H9 (cell line): ENCODE results near the gene GPR176. TPM values are rescaled to one million over a fixed set of nuclear protein-coding genes. Genes with fewer than 3 reads are reported as not detected.
A peak's percentile ranks its signal among the peaks of the same experiment; 100 is the strongest.

Experiments used
- DNase-seq: peaks from one replicate; pipeline ENCODE4 v3.0.0-alpha.2; 2017
- H2AFZ ChIP-seq: one replicate; pipeline ENCODE4 v1.6.1; 2013; ENCODE audit warnings: mild to moderate bottlenecking, low read length, control low read depth, moderate library complexity
- H2AK5ac ChIP-seq: 2 replicates; pipeline ENCODE4 v1.6.1; 2013; ENCODE audit warnings: low read length, control low read depth, mixed read lengths; ENCODE audit not compliant: insufficient read length
- H2BK120ac ChIP-seq: one replicate; pipeline ENCODE4 v1.6.1; 2013; ENCODE audit warnings: low read depth, mild to moderate bottlenecking, low read length, control low read depth, inconsistent platforms; ENCODE audit not compliant: poor library complexity, severe bottlenecking
- H2BK12ac ChIP-seq: 2 replicates; pipeline ENCODE4 v1.6.1; 2013; ENCODE audit warnings: low read length, control low read depth, mixed read lengths, low read depth; ENCODE audit not compliant: insufficient read length
- H2BK15ac ChIP-seq: 2 replicates; pipeline ENCODE4 v1.6.1; 2013; ENCODE audit warnings: low read depth, low read length, control low read depth
- H2BK20ac ChIP-seq: one replicate; pipeline ENCODE4 v1.6.1; 2013; ENCODE audit warnings: low read depth, mild to moderate bottlenecking, low read length, control low read depth, inconsistent platforms; ENCODE audit not compliant: poor library complexity, severe bottlenecking
- H2BK5ac ChIP-seq: 2 replicates; pipeline ENCODE4 v1.6.1; 2013; ENCODE audit warnings: low read length, control low read depth, mixed read lengths; ENCODE audit not compliant: insufficient read length
- H3K14ac ChIP-seq: 2 replicates; pipeline ENCODE4 v1.6.1; 2013; ENCODE audit warnings: low read length, control low read depth; ENCODE audit not compliant: insufficient read depth
- H3K18ac ChIP-seq: 2 replicates; pipeline ENCODE4 v1.6.1; 2013; ENCODE audit warnings: low read depth, mild to moderate bottlenecking, mixed read lengths, low read length, control low read depth; ENCODE audit not compliant: insufficient read length
- H3K23ac ChIP-seq: 2 replicates; pipeline ENCODE4 v1.6.1; 2013; ENCODE audit warnings: low read length, control low read depth, mixed read lengths, low read depth; ENCODE audit not compliant: insufficient read length
- H3K23me2 ChIP-seq: 2 replicates; pipeline ENCODE4 v1.6.1; 2013; ENCODE audit warnings: low read depth, mild to moderate bottlenecking, mixed read lengths, low read length, control low read depth; ENCODE audit not compliant: insufficient read length, poor library complexity, severe bottlenecking
- H3K27ac ChIP-seq: 2 replicates; pipeline ENCODE4 v1.5.1; 2013; ENCODE audit warnings: low read length, control low read depth, mixed read lengths, low read depth; ENCODE audit not compliant: insufficient read length
- H3K27me3 ChIP-seq: 2 replicates; pipeline ENCODE4 v1.6.1; 2013; ENCODE audit warnings: low read length, control low read depth, inconsistent platforms; ENCODE audit not compliant: insufficient read depth
- H3K4ac ChIP-seq: 2 replicates; pipeline ENCODE4 v1.6.1; 2013; ENCODE audit warnings: low read depth, mild to moderate bottlenecking, control low read depth, inconsistent platforms, low read length, moderate library complexity
- H3K4me1 ChIP-seq: 2 replicates; pipeline ENCODE4 v1.6.1; 2013; ENCODE audit warnings: low read length, control low read depth, inconsistent platforms; ENCODE audit not compliant: insufficient read depth
- H3K4me2 ChIP-seq: 2 replicates; pipeline ENCODE4 v1.6.1; 2013; ENCODE audit warnings: low read length, control low read depth, mixed read lengths; ENCODE audit not compliant: insufficient read length, insufficient read depth
- H3K56ac ChIP-seq: 2 replicates; pipeline ENCODE4 v1.6.1; 2013; ENCODE audit warnings: low read depth, mild to moderate bottlenecking, mixed read lengths, low read length, control low read depth; ENCODE audit not compliant: insufficient read length
- H3K79me1 ChIP-seq: 2 replicates; pipeline ENCODE4 v1.6.1; 2013; ENCODE audit warnings: low read depth, mild to moderate bottlenecking, moderate library complexity, low read length, control low read depth, inconsistent platforms; ENCODE audit not compliant: insufficient read depth, poor library complexity, severe bottlenecking
- H3K79me2 ChIP-seq: 2 replicates; pipeline ENCODE4 v1.6.1; 2013; ENCODE audit warnings: low read length, control low read depth, inconsistent platforms; ENCODE audit not compliant: insufficient read depth
- H3K9ac ChIP-seq: 2 replicates; pipeline ENCODE4 v1.6.1; 2013; ENCODE audit warnings: low read length, control low read depth, mixed read lengths; ENCODE audit not compliant: insufficient read length; ENCODE audit errors: extremely low read depth
- H3K9me3 ChIP-seq: one replicate; pipeline ENCODE4 v1.6.1; 2013; ENCODE audit warnings: low read depth, low read length, inconsistent platforms; ENCODE audit not compliant: control insufficient read depth
- H3T11ph ChIP-seq: one replicate; pipeline ENCODE4 v1.6.1; 2013; ENCODE audit warnings: mild to moderate bottlenecking, low read length, control low read depth, inconsistent platforms
- H4K20me1 ChIP-seq: one replicate; pipeline ENCODE4 v1.6.1; 2013; ENCODE audit not compliant: control insufficient read depth, insufficient read length, insufficient read depth
- H4K5ac ChIP-seq: 2 replicates; pipeline ENCODE4 v1.6.1; 2013; ENCODE audit warnings: low read depth, mild to moderate bottlenecking, mixed read lengths, low read length, control low read depth; ENCODE audit not compliant: insufficient read length
- H4K8ac ChIP-seq: replicated peaks from 2 replicates; pipeline ENCODE4 v1.6.1; 2013; ENCODE audit warnings: low read length, control low read depth, mixed read lengths, low read depth; ENCODE audit not compliant: insufficient read length
- H4K91ac ChIP-seq: 2 replicates; pipeline ENCODE4 v1.6.1; 2013; ENCODE audit warnings: low read depth, mild to moderate bottlenecking, moderate library complexity, mixed read lengths, low read length, control low read depth; ENCODE audit not compliant: insufficient read length
- H3K27ac Mint-ChIP-seq, 3 experiments: 2 replicates in 2 of 3; 3 replicates in 1 of 3; pipeline ENCODE4 v1.8.0; 2020 to 2021; ENCODE audit warnings: mixed read lengths in 3 of 3, mild to moderate bottlenecking in 1 of 3, moderate library complexity in 1 of 3
- H3K27me3 Mint-ChIP-seq: 2 replicates; pipeline ENCODE4 v1.8.0; 2021; ENCODE audit warnings: low read depth, mild to moderate bottlenecking, moderate library complexity, mixed read lengths
- H3K36me3 Mint-ChIP-seq, 3 experiments: 2 replicates in 2 of 3; 3 replicates in 1 of 3; pipeline ENCODE4 v1.8.0; 2020 to 2021; ENCODE audit warnings: low read depth in 3 of 3, mixed read lengths in 3 of 3; ENCODE audit not compliant: insufficient read depth in 1 of 3
- H3K4me1 Mint-ChIP-seq, 2 experiments: 2 replicates each; pipeline ENCODE4 v1.8.0; 2020; ENCODE audit warnings: mixed read lengths in 2 of 2
- H3K4me3 Mint-ChIP-seq, 2 experiments: 2 replicates in 1 of 2; 3 replicates in 1 of 2; pipeline ENCODE4 v1.8.0; 2020 to 2021; ENCODE audit warnings: mild to moderate bottlenecking in 2 of 2, mixed read lengths in 2 of 2, moderate library complexity in 1 of 2
- H3K9me3 Mint-ChIP-seq, 2 experiments: 2 replicates in 1 of 2; 3 replicates in 1 of 2; pipeline ENCODE4 v1.8.0; 2020; ENCODE audit warnings: mild to moderate bottlenecking in 2 of 2, mixed read lengths in 2 of 2, moderate library complexity in 1 of 2
- CTCF ChIP-seq: fragments of 200-600 bp; sonication (generic); conservative IDR thresholded peaks from 3 replicates; pipeline ENCODE4 v1.8.0; 2021; ENCODE audit warnings: antibody characterized with exemption, mild to moderate bottlenecking
- WGBS: extraction: QIAGEN DNeasy Blood & Tissue Kit; methylation state at CpG from one replicate; pipeline ENCODE4 v1.1.7; 2013; ENCODE audit warnings: missing lambda C conversion rate, low lambda C conversion rate, mixed read lengths; ENCODE audit not compliant: insufficient read length; ENCODE audit errors: extremely low coverage; 5-methylcytosine and 5-hydroxymethylcytosine counted together
- total RNA-seq: library from RNA; stranded (reverse); gene quantifications from 2 replicates; pipeline ENCODE4 v1.2.1, GENCODE V29; 2021

GPR176 gene
- total RNA-seq, 1 experiment from 2014 or later, result 132 TPM

GRCh38 chr15:39887211-39887610 lies 32.9 kb downstream of the GPR176 start:
- Histone ChIP-seq H3K14ac (no peak overlapping the region; the same call in 1 of the 2 replicates), H3T11ph (peak overlapping the region; percentile 60), H2BK15ac (no peak overlapping the region), H2BK20ac (no peak overlapping the region), H3K23me2 (no peaks in the 10 kb centered on the region), H3K18ac (no peak overlapping the region), H4K5ac (no peak overlapping the region), H4K8ac (no peak overlapping the region), H4K20me1 (no peaks in the 10 kb centered on the region), H3K79me1 (peaks cover 2% of the 10 kb centered on the region), H3K27me3 (no peaks in the 10 kb centered on the region), H3K4me1 (peaks cover 36% of the 10 kb centered on the region), H2BK120ac (no peak overlapping the region), H3K4me2 (peak overlapping the region; percentile 17), H2AFZ (no peak overlapping the region), H4K91ac (no peak overlapping the region), H3K9ac (no peak overlapping the region), H3K4ac (no peak overlapping the region; the same call in 1 of the 2 replicates), H3K79me2 (peaks cover 29% of the 10 kb centered on the region; the same call in 1 of the 2 replicates), H2BK12ac (no peak overlapping the region), H3K23ac (no peak overlapping the region), H2AK5ac (no peak overlapping the region), H3K9me3 (no peaks in the 10 kb centered on the region), H3K56ac (no peak overlapping the region), H2BK5ac (no peak overlapping the region), H3K27ac (peak overlapping the region; percentile 99)
- Mint-ChIP-seq H3K9me3 (no peaks in the 10 kb centered on the region), H3K36me3 (peaks cover 19 to 21% (median 19%) of the 10 kb centered on the region in 3 experiments), H3K27me3 (no peaks in the 10 kb centered on the region), H3K4me3 (no peak overlapping the region; a peak in 1 of 5 replicates), H3K27ac (peak overlapping the region; percentile 99 to 100 (median 100)), H3K4me1 (peaks cover 82 to 86% of the 10 kb centered on the region in 2 experiments)
- DNase-seq, result peak; percentile 83
- WGBS, result no CpG with 5 or more reads among the region's 1 CpG
- TF ChIP-seq CTCF, result no peak
